Brain microvascular endothelial cell (primary cell): ENCODE data around the gene FBXW5.
A peak's percentile ranks its signal among the peaks of the same experiment; 100 is the strongest.

Experiments
- DNase-seq: peaks from one replicate; pipeline ENCODE4 v3.0.0-alpha.2; 2020
- H3K27ac ChIP-seq: fragments of 250-450 bp; sonication (Bioruptor Pico); 2 replicates; pipeline ENCODE4 v1.5.1; 2020; ENCODE audit warnings: mild to moderate bottlenecking, moderate library complexity
- H3K27me3 ChIP-seq: fragments of 250-450 bp; sonication (Bioruptor Pico); replicated peaks from 2 replicates; pipeline ENCODE4 v1.5.1; 2020; ENCODE audit warnings: mild to moderate bottlenecking
- H3K36me3 ChIP-seq: fragments of 250-450 bp; sonication (Bioruptor Pico); replicated peaks from 2 replicates; pipeline ENCODE4 v1.5.1; 2020; ENCODE audit warnings: mild to moderate bottlenecking
- H3K4me3 ChIP-seq: 2 replicates; pipeline ENCODE4 v1.5.1; 2011; ENCODE audit warnings: low read depth, mild to moderate bottlenecking, control low read depth, low read length, moderate library complexity
- CTCF ChIP-seq: IDR thresholded peaks from 2 replicates; pipeline ENCODE4 v1.5.1; 2011; ENCODE audit warnings: low read depth, mild to moderate bottlenecking, moderate library complexity, low read length, control low read depth, inconsistent platforms; ENCODE audit errors: missing control alignments
- in situ Hi-C: cut with HindIII; loops from 2 replicates; pipeline ENCODE4 v1.10.0; 2017; ENCODE audit warnings: low sequenced_read_pairs, low pct_ligation_motif_present

The FBXW5 gene

GRCh38 chr9:136978073-136978864 is 33.7 kb upstream of the FBXW5 start:
- H3K4me3 ChIP-seq: peak overlapping the region; percentile 56
- peak; percentile 38 for DNase-seq

GRCh38 chr9:136977649-136978072 is 33.1 kb upstream of the FBXW5 start:
- no peak for TF ChIP-seq CTCF
- H3K36me3 ChIP-seq: no peaks in the 10 kb centered on the region
- DNase-seq: no peak
- no peak overlapping the region for H3K27ac ChIP-seq
- in situ Hi-C loops: no loop called here
- H3K27me3 ChIP-seq: no peaks in the 10 kb centered on the region
- H3K4me3 ChIP-seq: peak overlapping the region; percentile 56

More at GRCh38 chr9:136978073-136978864, 33.7 kb upstream of the FBXW5 start:
- Histone ChIP-seq H3K36me3 (no peaks in the 10 kb centered on the region), H3K27me3 (no peaks in the 10 kb centered on the region), H3K27ac (no peak overlapping the region)
- no peak for TF ChIP-seq CTCF
- in situ Hi-C loops: no loop called here

- in situ Hi-C loops: no loop called here
- no peaks in the 10 kb centered on the region for H3K36me3 ChIP-seq
- DNase-seq: no peak
- no peaks in the 10 kb centered on the region for H3K27me3 ChIP-seq
- peak within 1 kb of the TSS; percentile 56 for H3K4me3 ChIP-seq
- no peak for TF ChIP-seq CTCF
- H3K27ac ChIP-seq: no peak within 1 kb of the TSS
These were observed 32.7 kb upstream of the FBXW5 start, which contains the start of gene PTGDS for GRCh38 chr9:136977223-136977622. TSS of gene PTGDS (plus strand) at chr9:136977504. CDS start at chr9:136977579, 75 bp downstream.

GRCh38 chr9:136975644-136976043 is 31.1 kb upstream of the FBXW5 start:
- TF ChIP-seq CTCF: peak; percentile 42
- no peak overlapping the region for H3K4me3 ChIP-seq
- no peaks in the 10 kb centered on the region for H3K27me3 ChIP-seq
- no peak for DNase-seq
- in situ Hi-C loops: no loop called here
- no peak overlapping the region for H3K27ac ChIP-seq
- H3K36me3 ChIP-seq: no peaks in the 10 kb centered on the region

GRCh38 chr9:136974817-136975535 is 30.4 kb upstream of the FBXW5 start:
- Histone ChIP-seq H3K27me3 (no peaks in the 10 kb centered on the region), H3K36me3 (no peaks in the 10 kb centered on the region), H3K4me3 (no peak overlapping the region), H3K27ac (no peak overlapping the region)
- TF ChIP-seq CTCF: no peak
- in situ Hi-C loops: no loop called here
- no peak for DNase-seq
